Gastroesophageal sphincter (tissue), 4 donors: ENCODE measurements around the gene FBF1. TPM values are rescaled to one million over a fixed set of nuclear protein-coding genes. Genes with fewer than 3 reads are reported as not detected.

ENCODE experiments used
- total RNA-seq, 4 donors: library from RNA; depleted of rRNA; stranded (reverse); fragments of >200 nt; gene quantifications; one replicate each; pipeline ENCODE4 v1.1.0, GENCODE V29; 2016

Gene FBF1
- total RNA-seq, 4 donors from 2014 or later, result 4.6 to 20.2 (median 7.7) TPM

Other genes starting within 250 kb of the FBF1 start
- gene ITGB4, start 219.6 kb downstream of the FBF1 start, total RNA-seq, result 10 to 100 TPM; 31.1 to 66.3 (median 41.8) TPM
- gene GALK1, start 175.8 kb downstream of the FBF1 start, total RNA-seq, result 10 to 100 TPM; 13.7 to 23.2 (median 20.4) TPM
- gene UNK, start 156.2 kb downstream of the FBF1 start, total RNA-seq, result 10 to 100 TPM in 3 of 4 donors, 1 to 10 TPM in 1; 9.8 to 41.6 (median 21.0) TPM
- 10 to 100 TPM in 1 of 4 donors, 1 to 10 TPM in 3; 2.6 to 10.8 (median 5.6) TPM for gene UNC13D, start 96.6 kb downstream of the FBF1 start, total RNA-seq
- 10 to 100 TPM; 50.0 to 83.9 (median 57.6) TPM for gene WBP2, start 85.7 kb downstream of the FBF1 start, total RNA-seq
- gene TRIM47, start 62.5 kb downstream of the FBF1 start, total RNA-seq, result 100 to 1,000 TPM in 1 of 4 donors, 10 to 100 TPM in 3; 21.0 to 146 (median 40.8) TPM
- 10 to 100 TPM; 18.7 to 34.4 (median 31.2) TPM for gene TRIM65, start 44.1 kb downstream of the FBF1 start, total RNA-seq
- 10 to 100 TPM; 18.4 to 69.6 (median 44.3) TPM for gene MRPL38, start 36.2 kb downstream of the FBF1 start, total RNA-seq
- 10 to 100 TPM; 45.9 to 63.4 (median 54.2) TPM for gene ACOX1, start 38.1 kb upstream of the FBF1 start, total RNA-seq
- 10 to 100 TPM in 1 of 4 donors, 1 to 10 TPM in 3; 6.7 to 12.8 (median 7.9) TPM for gene TEN1, start 38.2 kb upstream of the FBF1 start, total RNA-seq
- 1 to 10 TPM in 3 of 4 donors, not detected in 1; 1.2 to 5.6 (median 2.3) TPM for gene CDK3, start 59.8 kb upstream of the FBF1 start, total RNA-seq
- gene EVPL, start 86.3 kb upstream of the FBF1 start, total RNA-seq, result 1 to 10 TPM; 1.3 to 6.1 (median 3.1) TPM
- 10 to 100 TPM; 43.0 to 63.8 (median 48.7) TPM for gene SRP68, start 131.5 kb upstream of the FBF1 start, total RNA-seq
- gene GALR2, start 133.7 kb upstream of the FBF1 start, total RNA-seq, result not detected
- not detected for gene ZACN, start 138.1 kb upstream of the FBF1 start, total RNA-seq
- 100 to 1,000 TPM in 1 of 4 donors, 10 to 100 TPM in 3; 69.3 to 107 (median 83.9) TPM for gene EXOC7, start 162.7 kb upstream of the FBF1 start, total RNA-seq
- not detected for gene FOXJ1, start 200.2 kb upstream of the FBF1 start, total RNA-seq